ENCODE results near the gene ARL16. TPM values are rescaled to one million over a fixed set of nuclear protein-coding genes. Genes with fewer than 3 reads are reported as not detected.

Gene ARL16
- total RNA-seq, 1 experiment from 2014 or later: 46.7 TPM

DNA sequence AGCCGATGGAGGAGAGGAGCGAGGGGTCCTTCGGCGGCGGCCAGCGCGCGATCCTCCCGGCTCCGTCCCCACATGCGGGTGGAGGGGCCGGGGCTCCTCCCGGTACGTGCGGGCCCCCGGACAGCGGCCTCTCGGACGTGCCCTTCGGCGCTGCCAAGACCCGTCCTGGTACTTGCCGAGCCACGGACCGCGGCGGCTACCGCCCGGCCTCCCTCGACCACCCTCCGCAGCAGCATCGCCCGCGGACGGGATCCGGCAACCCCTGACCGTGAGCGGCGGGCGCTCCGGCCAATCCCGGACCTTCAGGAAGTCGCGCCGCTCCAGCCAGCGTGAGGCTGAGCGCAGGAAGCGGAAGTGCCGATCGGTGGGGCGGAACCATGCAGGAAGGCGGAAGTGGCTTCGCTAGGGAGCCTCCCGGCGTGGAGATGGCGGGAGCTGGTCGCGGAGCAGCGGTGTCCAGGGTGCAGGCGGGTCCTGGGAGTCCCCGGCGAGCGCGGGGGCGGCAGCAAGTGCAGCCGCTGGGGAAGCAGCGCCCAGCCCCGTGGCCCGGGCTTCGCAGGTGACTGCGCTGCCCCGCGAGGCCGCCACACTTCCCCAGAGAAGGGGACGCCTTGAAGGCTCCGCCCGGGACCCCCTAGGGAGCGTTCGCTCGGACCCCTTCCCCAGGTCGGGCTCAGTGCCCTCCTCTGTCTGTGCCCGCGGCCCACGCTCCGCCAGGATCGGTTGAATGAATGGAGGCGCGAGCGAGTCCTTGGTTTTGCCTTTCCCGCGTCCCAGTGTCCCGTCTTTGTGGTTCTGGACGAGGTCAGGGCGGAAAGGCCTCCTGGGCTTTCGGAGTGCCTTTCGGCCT is 17.0 kb downstream of the ARL16 start, which contains the start of the genes CCDC137 and OXLD1:
CCDC137 (plus strand) TSS at position 396 of the 850 bp plus-strand sequence; CDS start at position 426, 30 bp downstream.
OXLD1 (minus strand) TSS at position 264 of the 850 bp plus-strand sequence; CDS start at position 236, 28 bp downstream.
- ChIA-PET CTCF (interaction anchor here (1.0 to 1.7 kb wide), 4 partner anchors 9 to 364 kb away, joined by 3 to 5 read pairs (median 4); partner anchors contain the start of gene MRPL12), POLR2A (interaction anchor here (1.0 kb wide), 1 partner anchor 17 kb away, joined by 6 read pairs; the partner anchor contains the start of genes ARL16 and HGS)
- DNase-seq (ENCODE audit: low spot score): peak; percentile 96
- TF ChIP-seq, protein P1, sequence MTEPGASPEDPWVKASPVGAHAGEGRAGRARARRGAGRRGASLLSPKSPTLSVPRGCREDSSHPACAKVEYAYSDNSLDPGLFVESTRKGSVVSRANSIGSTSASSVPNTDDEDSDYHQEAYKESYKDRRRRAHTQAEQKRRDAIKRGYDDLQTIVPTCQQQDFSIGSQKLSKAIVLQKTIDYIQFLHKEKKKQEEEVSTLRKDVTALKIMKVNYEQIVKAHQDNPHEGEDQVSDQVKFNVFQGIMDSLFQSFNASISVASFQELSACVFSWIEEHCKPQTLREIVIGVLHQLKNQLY (CRISPR knock-in tag; IDR thresholded peaks at IDR 0.05): no peak
- TF ChIP-seq ZNF232 (CRISPR knock-in tag; IDR thresholded peaks at IDR 0.05): 0 out of 2 replicates have a peak, but pooled peaks have one; percentile 80
- TF ChIP-seq ZNF396 (CRISPR knock-in tag; IDR thresholded peaks at IDR 0.05; ENCODE audit: borderline replicate concordance): no peak
- TF ChIP-seq, protein P2, sequence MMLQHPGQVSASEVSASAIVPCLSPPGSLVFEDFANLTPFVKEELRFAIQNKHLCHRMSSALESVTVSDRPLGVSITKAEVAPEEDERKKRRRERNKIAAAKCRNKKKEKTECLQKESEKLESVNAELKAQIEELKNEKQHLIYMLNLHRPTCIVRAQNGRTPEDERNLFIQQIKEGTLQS (CRISPR knock-in tag; conservative IDR thresholded peaks at IDR 0.05): no peak
- TF ChIP-seq OVOL2 (CRISPR knock-in tag; IDR thresholded peaks at IDR 0.05; ENCODE audit: borderline replicate concordance): no peak
- TF ChIP-seq CREB1 (CRISPR knock-in tag; IDR thresholded peaks at IDR 0.05): no peak
- TF ChIP-seq TCF7 (CRISPR knock-in tag; IDR thresholded peaks at IDR 0.05; ENCODE audit: low read depth): 0 out of 2 replicates have a peak, but pooled peaks have one; percentile 71
- TF ChIP-seq, protein P3, sequence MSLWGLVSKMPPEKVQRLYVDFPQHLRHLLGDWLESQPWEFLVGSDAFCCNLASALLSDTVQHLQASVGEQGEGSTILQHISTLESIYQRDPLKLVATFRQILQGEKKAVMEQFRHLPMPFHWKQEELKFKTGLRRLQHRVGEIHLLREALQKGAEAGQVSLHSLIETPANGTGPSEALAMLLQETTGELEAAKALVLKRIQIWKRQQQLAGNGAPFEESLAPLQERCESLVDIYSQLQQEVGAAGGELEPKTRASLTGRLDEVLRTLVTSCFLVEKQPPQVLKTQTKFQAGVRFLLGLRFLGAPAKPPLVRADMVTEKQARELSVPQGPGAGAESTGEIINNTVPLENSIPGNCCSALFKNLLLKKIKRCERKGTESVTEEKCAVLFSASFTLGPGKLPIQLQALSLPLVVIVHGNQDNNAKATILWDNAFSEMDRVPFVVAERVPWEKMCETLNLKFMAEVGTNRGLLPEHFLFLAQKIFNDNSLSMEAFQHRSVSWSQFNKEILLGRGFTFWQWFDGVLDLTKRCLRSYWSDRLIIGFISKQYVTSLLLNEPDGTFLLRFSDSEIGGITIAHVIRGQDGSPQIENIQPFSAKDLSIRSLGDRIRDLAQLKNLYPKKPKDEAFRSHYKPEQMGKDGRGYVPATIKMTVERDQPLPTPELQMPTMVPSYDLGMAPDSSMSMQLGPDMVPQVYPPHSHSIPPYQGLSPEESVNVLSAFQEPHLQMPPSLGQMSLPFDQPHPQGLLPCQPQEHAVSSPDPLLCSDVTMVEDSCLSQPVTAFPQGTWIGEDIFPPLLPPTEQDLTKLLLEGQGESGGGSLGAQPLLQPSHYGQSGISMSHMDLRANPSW (CRISPR knock-in tag; conservative IDR thresholded peaks at IDR 0.05; ENCODE audit: low read depth): no peak
- no peak for TF ChIP-seq PRRX2 (CRISPR knock-in tag; IDR thresholded peaks at IDR 0.05)
- TF ChIP-seq, protein P4, sequence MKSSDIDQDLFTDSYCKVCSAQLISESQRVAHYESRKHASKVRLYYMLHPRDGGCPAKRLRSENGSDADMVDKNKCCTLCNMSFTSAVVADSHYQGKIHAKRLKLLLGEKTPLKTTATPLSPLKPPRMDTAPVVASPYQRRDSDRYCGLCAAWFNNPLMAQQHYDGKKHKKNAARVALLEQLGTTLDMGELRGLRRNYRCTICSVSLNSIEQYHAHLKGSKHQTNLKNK (CRISPR knock-in tag; IDR thresholded peaks at IDR 0.05): no peak
- TF ChIP-seq, protein P5, sequence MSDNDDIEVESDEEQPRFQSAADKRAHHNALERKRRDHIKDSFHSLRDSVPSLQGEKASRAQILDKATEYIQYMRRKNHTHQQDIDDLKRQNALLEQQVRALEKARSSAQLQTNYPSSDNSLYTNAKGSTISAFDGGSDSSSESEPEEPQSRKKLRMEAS (CRISPR knock-in tag; IDR thresholded peaks at IDR 0.05): peak; percentile 94
- TF ChIP-seq, protein P6, sequence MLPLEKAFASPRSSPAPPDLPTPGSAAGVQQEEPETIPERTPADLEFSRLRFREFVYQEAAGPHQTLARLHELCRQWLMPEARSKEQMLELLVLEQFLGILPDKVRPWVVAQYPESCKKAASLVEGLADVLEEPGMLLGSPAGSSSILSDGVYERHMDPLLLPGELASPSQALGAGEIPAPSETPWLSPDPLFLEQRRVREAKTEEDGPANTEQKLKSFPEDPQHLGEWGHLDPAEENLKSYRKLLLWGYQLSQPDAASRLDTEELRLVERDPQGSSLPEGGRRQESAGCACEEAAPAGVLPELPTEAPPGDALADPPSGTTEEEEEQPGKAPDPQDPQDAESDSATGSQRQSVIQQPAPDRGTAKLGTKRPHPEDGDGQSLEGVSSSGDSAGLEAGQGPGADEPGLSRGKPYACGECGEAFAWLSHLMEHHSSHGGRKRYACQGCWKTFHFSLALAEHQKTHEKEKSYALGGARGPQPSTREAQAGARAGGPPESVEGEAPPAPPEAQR (CRISPR knock-in tag; IDR thresholded peaks at IDR 0.05): no peak
- no peak; the same call in 1 of the 2 replicates for TF ChIP-seq ZNF121 (CRISPR knock-in tag; IDR thresholded peaks at IDR 0.05)
- TF ChIP-seq FOXJ3 (CRISPR knock-in tag; IDR thresholded peaks at IDR 0.05; ENCODE audit: borderline replicate concordance): no peak
- TF ChIP-seq CBFB (CRISPR knock-in tag; IDR thresholded peaks at IDR 0.05; ENCODE audit: low read depth): no peak
- no peak for TF ChIP-seq ZNF671 (CRISPR knock-in tag; IDR thresholded peaks at IDR 0.05)
- no peak; the same call in 1 of the 2 replicates for TF ChIP-seq TP53 (CRISPR knock-in tag; IDR thresholded peaks at IDR 0.05)
- TF ChIP-seq RELA (CRISPR knock-in tag; IDR thresholded peaks at IDR 0.05; ENCODE audit: borderline replicate concordance): no peak
- no peak; the same call in 1 of the 2 replicates for TF ChIP-seq JUN (CRISPR knock-in tag; IDR thresholded peaks at IDR 0.05)
- 0 out of 2 replicates have a peak, but pooled peaks have one; percentile 16 for TF ChIP-seq SMAD3 (CRISPR knock-in tag; IDR thresholded peaks at IDR 0.05; ENCODE audit: borderline replicate concordance)
- TF ChIP-seq SOX15 (CRISPR knock-in tag; IDR thresholded peaks at IDR 0.05): no peak
- peak; percentile 87 for TF ChIP-seq FOXP1 (CRISPR knock-in tag; IDR thresholded peaks at IDR 0.05; ENCODE audit: borderline replicate concordance)
- TF ChIP-seq, protein P7, sequence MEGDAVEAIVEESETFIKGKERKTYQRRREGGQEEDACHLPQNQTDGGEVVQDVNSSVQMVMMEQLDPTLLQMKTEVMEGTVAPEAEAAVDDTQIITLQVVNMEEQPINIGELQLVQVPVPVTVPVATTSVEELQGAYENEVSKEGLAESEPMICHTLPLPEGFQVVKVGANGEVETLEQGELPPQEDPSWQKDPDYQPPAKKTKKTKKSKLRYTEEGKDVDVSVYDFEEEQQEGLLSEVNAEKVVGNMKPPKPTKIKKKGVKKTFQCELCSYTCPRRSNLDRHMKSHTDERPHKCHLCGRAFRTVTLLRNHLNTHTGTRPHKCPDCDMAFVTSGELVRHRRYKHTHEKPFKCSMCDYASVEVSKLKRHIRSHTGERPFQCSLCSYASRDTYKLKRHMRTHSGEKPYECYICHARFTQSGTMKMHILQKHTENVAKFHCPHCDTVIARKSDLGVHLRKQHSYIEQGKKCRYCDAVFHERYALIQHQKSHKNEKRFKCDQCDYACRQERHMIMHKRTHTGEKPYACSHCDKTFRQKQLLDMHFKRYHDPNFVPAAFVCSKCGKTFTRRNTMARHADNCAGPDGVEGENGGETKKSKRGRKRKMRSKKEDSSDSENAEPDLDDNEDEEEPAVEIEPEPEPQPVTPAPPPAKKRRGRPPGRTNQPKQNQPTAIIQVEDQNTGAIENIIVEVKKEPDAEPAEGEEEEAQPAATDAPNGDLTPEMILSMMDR (IDR thresholded peaks at IDR 0.05): no peak
- TF ChIP-seq, protein P8, sequence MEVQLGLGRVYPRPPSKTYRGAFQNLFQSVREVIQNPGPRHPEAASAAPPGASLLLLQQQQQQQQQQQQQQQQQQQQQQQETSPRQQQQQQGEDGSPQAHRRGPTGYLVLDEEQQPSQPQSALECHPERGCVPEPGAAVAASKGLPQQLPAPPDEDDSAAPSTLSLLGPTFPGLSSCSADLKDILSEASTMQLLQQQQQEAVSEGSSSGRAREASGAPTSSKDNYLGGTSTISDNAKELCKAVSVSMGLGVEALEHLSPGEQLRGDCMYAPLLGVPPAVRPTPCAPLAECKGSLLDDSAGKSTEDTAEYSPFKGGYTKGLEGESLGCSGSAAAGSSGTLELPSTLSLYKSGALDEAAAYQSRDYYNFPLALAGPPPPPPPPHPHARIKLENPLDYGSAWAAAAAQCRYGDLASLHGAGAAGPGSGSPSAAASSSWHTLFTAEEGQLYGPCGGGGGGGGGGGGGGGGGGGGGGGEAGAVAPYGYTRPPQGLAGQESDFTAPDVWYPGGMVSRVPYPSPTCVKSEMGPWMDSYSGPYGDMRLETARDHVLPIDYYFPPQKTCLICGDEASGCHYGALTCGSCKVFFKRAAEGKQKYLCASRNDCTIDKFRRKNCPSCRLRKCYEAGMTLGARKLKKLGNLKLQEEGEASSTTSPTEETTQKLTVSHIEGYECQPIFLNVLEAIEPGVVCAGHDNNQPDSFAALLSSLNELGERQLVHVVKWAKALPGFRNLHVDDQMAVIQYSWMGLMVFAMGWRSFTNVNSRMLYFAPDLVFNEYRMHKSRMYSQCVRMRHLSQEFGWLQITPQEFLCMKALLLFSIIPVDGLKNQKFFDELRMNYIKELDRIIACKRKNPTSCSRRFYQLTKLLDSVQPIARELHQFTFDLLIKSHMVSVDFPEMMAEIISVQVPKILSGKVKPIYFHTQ (CRISPR knock-in tag; IDR thresholded peaks at IDR 0.05): no peak

More for the DNA sequence above, 17.0 kb downstream of the ARL16 start, which contains the start of the genes CCDC137 and OXLD1:
- no peaks in the 10 kb centered on the region for H3K9me3 Mint-ChIP-seq
- peak within 1 kb of the TSS; percentile 97 for H3K27ac Mint-ChIP-seq
- peak; percentile 95 for ATAC-seq
- H3K36me3 Mint-ChIP-seq: peaks cover 36% of the 10 kb centered on the region
- H3K4me1 Mint-ChIP-seq: peaks cover 21% of the 10 kb centered on the region
- no peaks in the 10 kb centered on the region for H3K27me3 Mint-ChIP-seq (ENCODE audit: low read depth)
- peak within 1 kb of the TSS; percentile 96 for H3K4me3 Mint-ChIP-seq
